Measurements from ENCODE around the gene CD200.
"Not testable (repeated sequence)": the region's sequence is repeated elsewhere in the genome, so short reads cannot be mapped to it uniquely, and the experiment has no call there.

Gene CD200

DNA sequence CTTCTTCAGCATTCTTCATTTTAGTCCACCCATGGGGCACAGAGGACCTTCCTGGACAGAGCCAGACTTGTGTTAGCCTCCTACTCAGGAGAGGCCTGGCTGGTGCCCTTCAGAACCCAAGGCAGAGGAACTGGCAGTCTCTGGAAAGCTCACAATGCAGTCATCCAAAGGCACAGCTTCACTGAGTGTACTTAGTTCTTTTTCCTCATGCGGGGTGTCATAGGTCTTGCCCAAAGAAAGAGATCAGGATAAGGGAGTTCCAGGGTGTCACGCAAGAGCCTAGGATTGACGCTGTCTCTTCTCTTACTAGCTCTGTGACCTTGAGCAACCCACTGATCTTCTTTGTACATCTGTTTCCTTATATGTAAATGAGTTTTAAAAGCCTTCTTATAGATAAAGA is 58.7 kb downstream of the CD200 start:
- no peak for DNase-seq

GRCh38 chr3:112392393-112393359 is 59.7 kb downstream of the CD200 start:
- DNase-seq, result no peak

- DNase-seq, result no peak
Observed at GRCh38 chr3:112393360-112393728, 60.4 kb downstream of the CD200 start.

DNA sequence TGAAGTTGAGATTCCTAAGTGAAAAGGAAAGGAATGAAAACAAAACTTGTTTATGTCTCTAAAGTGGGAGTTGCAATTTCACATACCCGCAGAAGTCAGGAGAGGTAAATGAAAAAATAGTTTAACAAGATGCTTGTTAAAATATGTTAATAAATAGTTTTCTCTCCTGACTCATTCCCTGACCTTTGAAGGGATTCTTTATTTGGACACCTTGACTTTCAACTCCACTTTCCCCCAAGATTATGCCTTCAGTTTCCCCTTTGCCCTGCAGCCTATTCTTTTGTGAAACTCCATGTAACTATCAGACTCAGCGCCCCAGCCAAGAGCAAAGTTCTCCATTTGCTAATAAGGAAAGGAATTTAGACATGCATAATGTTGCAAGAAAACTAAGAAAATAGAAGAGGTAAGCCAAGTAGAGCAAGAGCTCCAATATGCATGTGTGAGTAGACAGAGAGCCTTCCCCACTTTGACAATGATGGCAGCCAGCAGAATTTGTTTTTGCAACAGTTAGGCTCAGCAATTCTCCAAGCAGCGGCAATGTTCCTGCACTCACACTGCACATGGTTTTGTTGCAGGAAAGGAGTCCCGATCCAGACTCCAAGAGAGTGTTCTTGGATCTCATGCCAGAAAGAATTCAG is 61.2 kb downstream of the CD200 start:
- no peak for DNase-seq

DNA sequence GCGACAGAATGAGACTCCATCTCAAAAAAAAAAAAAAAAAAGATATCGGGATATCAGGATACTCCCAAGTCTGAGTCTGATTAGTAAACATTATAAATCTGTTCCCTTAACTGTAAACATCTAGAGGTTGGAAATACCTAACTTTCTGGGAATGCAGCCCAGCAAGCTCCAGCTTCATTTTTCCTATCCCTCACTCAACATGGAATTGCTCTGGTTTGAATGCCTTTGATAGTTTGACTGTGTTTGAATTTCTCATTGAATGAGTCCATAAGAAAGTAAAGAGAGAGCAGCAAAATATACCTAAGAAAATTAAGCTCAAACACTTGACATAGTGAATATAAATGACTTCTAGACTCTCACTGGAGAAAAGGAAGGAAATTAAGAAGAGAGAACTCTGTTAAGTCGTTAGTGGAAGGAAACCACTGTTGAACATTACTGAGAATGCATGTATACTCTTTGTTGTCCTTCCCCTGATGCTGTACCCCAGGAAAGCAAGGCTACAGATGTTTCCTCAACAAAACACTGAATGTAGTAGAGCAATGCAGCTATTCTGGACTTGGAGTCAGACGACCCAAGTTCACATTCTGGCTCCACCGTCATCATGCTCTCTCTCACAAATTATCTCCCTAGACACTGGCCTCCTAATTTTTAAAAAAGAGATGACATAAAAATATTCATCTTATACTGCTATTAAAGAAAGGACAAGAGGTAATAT is 62.4 kb downstream of the CD200 start:
- DNase-seq, result no peak

DNA sequence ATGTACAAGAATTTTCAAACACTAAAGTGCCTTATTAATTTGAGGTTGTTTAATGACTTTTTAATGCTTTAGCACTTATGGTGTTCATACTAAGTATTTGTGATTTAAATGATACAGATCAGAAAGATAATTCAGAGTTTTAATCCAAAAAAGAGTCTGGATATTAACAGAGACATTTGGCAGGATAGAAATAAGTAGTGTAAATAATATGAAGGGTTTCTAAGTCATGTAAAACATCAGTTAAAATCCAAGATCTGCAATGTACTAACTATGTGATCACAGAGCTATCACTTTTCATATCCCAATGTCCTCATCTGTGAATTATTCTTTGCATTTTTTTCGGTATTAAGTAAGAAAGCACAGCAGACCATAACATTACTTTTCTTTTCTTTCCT is 62.9 kb downstream of the CD200 start:
- DNase-seq, result no peak

GRCh38 chr3:112397556-112397955 is 64.6 kb downstream of the CD200 start:
- DNase-seq, result no peak

GRCh38 chr3:112399064-112399463 is 66.1 kb downstream of the CD200 start:
- no peak for DNase-seq

- not testable (repeated sequence) for DNase-seq
Observed at GRCh38 chr3:112399554-112399953, 66.6 kb downstream of the CD200 start.

GRCh38 chr3:112400317-112400716 is 67.4 kb downstream of the CD200 start:
- not testable (repeated sequence) for DNase-seq

DNA sequence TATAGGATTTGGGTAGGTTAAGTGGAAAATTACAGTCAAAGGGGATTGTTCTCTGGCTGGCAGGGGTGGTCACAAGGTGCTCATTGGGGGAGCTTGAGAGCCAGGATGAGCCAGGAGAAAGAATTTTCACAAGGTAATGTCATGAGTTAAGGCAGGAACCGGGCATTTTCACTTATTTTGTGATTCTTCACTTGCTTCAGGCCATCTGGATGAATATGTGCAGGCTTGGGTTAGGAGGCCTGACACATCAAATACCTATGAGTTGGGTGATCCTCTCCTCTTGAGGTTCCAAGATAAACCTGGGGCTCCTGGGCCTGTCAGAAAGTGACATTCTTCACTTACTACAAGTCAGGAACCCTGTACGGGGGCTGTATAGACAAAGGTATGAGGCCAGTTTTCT is 68.7 kb downstream of the CD200 start:
- no peak for DNase-seq

GRCh38 chr3:112403103-112403502 is 70.1 kb downstream of the CD200 start:
- no peak for DNase-seq

GRCh38 chr3:112404924-112405549 is 72.1 kb downstream of the CD200 start:
- DNase-seq, result not testable (repeated sequence)

GRCh38 chr3:112405845-112406244 is 72.9 kb downstream of the CD200 start:
- DNase-seq, result no peak

- no peak for DNase-seq
Observed at GRCh38 chr3:112407214-112407887, 74.4 kb downstream of the CD200 start.

DNA sequence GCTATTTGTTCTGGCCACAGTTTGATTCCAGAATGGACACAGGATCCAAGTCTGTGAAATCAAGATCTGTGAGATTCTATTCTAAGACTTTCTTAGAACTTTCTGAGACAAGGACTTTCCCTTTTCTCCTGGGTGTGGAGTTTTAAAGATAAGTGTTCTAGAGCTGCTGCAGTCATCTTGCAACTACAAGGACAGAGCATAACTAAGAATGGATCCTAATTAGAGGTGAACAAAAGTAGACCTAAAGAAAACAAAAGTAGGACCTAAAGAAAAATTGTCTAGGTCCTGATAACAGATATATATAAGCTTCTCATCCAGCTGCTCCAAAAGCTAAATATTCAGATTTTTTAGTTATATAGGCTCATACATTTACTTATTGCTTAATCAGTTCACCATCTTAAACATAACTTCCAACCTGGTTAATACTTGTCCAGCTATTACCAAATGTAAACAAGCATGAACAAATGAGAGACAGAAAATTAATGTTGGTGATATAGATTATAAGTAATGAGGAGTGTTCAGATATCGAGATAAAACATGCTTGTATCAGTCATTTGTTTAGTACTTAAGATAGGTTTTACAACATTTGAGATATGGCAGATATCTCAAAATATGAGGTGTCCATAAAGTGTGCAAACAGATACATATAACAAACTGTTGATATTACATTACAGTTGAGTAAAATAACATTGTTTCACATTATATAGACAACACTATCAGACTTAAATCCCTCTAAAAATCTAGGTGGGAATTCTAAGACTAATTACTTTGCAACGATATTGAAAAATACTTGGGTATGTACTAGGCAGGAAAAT is 75.1 kb downstream of the CD200 start:
- no peak for DNase-seq

DNA sequence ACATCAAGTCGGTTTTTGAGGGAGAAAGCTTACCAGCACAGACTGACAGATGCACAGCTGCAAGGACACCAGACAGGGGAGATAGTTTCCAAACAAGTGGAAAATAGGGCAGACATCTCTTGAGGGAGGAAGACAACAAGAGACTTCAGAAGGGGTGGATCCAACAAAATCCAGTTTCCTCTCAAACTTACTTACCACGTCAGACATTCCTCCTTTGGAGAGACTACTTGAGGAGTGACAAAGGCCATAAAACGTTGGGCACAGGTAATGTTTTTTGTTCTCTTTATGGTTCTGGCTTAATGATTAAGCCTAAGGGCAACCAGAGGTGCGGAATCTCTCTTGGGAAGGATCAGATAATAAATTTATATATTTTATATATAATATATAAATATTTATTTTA is 76.1 kb downstream of the CD200 start:
- DNase-seq, result no peak

DNA sequence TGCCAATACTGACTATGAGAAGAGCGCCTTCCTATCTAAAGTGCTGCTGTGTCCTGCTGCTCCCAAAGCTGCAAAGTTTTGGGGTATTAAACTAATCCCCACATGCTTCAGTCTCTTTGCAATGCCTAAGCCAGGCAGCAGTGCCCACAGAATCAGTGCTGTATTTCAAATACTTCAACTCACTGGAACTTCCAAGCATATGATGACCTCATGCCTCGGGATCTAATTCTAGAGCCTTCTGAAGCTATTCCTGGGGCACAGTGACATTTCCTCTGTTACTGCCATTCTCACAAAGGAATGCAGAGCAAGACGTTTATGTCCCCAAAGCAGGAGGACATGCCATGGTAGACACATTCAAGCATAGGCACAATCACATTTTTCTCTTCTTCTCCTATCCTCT is 78.5 kb downstream of the CD200 start:
- DNase-seq, result peak; percentile 20

Data from NCI-H1105 treated with DMSO at 0.1 percent for 48 hours (cell line).